Measurements from ENCODE around the gene ZNF829. TPM values are rescaled to one million over a fixed set of nuclear protein-coding genes. Genes with fewer than 3 reads are reported as not detected.

The ZNF829 gene
- total RNA-seq, 2 donors from 2014 or later = 1.9 to 6.2 TPM

- H3K4me3 ChIP-seq (ENCODE audit: low read length) = no peak overlapping the region
- no peak overlapping the region for H3K9ac ChIP-seq (ENCODE audit: extremely low read depth, low read length, poor library complexity, severe bottlenecking)
- Mint-ChIP-seq H3K9me3 (peaks cover 28% of the 10 kb centered on the region), H3K4me1 (peaks cover 9% of the 10 kb centered on the region), H3K27ac (no peak overlapping the region), H3K36me3 (ENCODE audit: low read depth) (peaks cover 49% of the 10 kb centered on the region), H3K27me3 (ENCODE audit: insufficient read depth) (no peaks in the 10 kb centered on the region), H3K4me3 (no peak overlapping the region)
- no peak overlapping the region for H3K27ac ChIP-seq (ENCODE audit: low read depth, low read length)
- WGBS, 2 experiments (ENCODE audit: insufficient coverage in 1 of 2, insufficient read length in 1 of 2) = 94% methylated on average over 7 to 9 of the region's 9 CpGs
- DNase-seq = no peak
- H3K9me3 ChIP-seq (ENCODE audit: control insufficient read depth, low read length) = peaks cover 47% of the 10 kb centered on the region
- TF ChIP-seq CTCF (conservative IDR thresholded peaks at IDR 0.05) = no peak
- H3K27me3 ChIP-seq (ENCODE audit: control insufficient read depth, insufficient read depth, low read length, poor library complexity, severe bottlenecking) = no peaks in the 10 kb centered on the region
- peaks cover 21% of the 10 kb centered on the region for H3K36me3 ChIP-seq (ENCODE audit: control insufficient read depth, insufficient read depth, low read length)
- no peaks in the 10 kb centered on the region for H3K4me1 ChIP-seq (ENCODE audit: control insufficient read depth, insufficient read depth, low read length)
Measured at GRCh38 chr19:36918090-36918489, 2.0 kb upstream of the ZNF829 start.

- peak overlapping the region; percentile 82 for H3K4me3 Mint-ChIP-seq
- no peak for TF ChIP-seq CTCF (conservative IDR thresholded peaks at IDR 0.05)
- Histone ChIP-seq H3K9me3 (ENCODE audit: control insufficient read depth, low read length) (peaks cover 52% of the 10 kb centered on the region), H3K4me1 (ENCODE audit: control insufficient read depth, insufficient read depth, low read length) (no peaks in the 10 kb centered on the region), H3K36me3 (ENCODE audit: control insufficient read depth, insufficient read depth, low read length) (peaks cover 25% of the 10 kb centered on the region), H3K4me3 (ENCODE audit: low read length) (peak overlapping the region; percentile 99), H3K27ac (ENCODE audit: low read depth, low read length) (no peak overlapping the region), H3K9ac (ENCODE audit: extremely low read depth, low read length, poor library complexity, severe bottlenecking) (peak overlapping the region; percentile 68), H3K27me3 (ENCODE audit: control insufficient read depth, insufficient read depth, low read length, poor library complexity, severe bottlenecking) (no peaks in the 10 kb centered on the region)
- H3K27me3 Mint-ChIP-seq (ENCODE audit: insufficient read depth) = no peaks in the 10 kb centered on the region
- H3K36me3 Mint-ChIP-seq (ENCODE audit: low read depth) = peaks cover 47% of the 10 kb centered on the region
- DNase-seq = peak; percentile 39
- H3K27ac Mint-ChIP-seq = peak overlapping the region; percentile 75
- 90 to 98% methylated on average over 5 to 7 of the region's 7 CpGs for WGBS, 2 experiments (ENCODE audit: insufficient coverage in 1 of 2, insufficient read length in 1 of 2)
- H3K4me1 Mint-ChIP-seq = peaks cover 9% of the 10 kb centered on the region
- peaks cover 22% of the 10 kb centered on the region for H3K9me3 Mint-ChIP-seq
Measured at GRCh38 chr19:36916991-36917390, 900 bp upstream of the ZNF829 start.

GRCh38 chr19:36898422-36898821 is 17.7 kb downstream of the ZNF829 start:
- H3K4me3 Mint-ChIP-seq = no peak overlapping the region
- H3K27ac Mint-ChIP-seq = no peak overlapping the region
- no peaks in the 10 kb centered on the region for H3K4me1 Mint-ChIP-seq
- peaks cover 91% of the 10 kb centered on the region for H3K9me3 Mint-ChIP-seq
- peaks cover 2% of the 10 kb centered on the region for H3K27me3 Mint-ChIP-seq (ENCODE audit: insufficient read depth)
- TF ChIP-seq CTCF (conservative IDR thresholded peaks at IDR 0.05) = no peak
- peaks cover 61% of the 10 kb centered on the region for H3K36me3 ChIP-seq (ENCODE audit: control insufficient read depth, insufficient read depth, low read length)
- no peak for DNase-seq
- H3K9ac ChIP-seq (ENCODE audit: extremely low read depth, low read length, poor library complexity, severe bottlenecking) = no peak overlapping the region
- H3K9me3 ChIP-seq (ENCODE audit: control insufficient read depth, low read length) = peaks cover 89% of the 10 kb centered on the region
- no peak overlapping the region for H3K27ac ChIP-seq (ENCODE audit: low read depth, low read length)
- 94% methylated on average over 2 to 4 of the region's 4 CpGs for WGBS, 2 experiments (ENCODE audit: insufficient coverage in 1 of 2, insufficient read length in 1 of 2)
- H3K36me3 Mint-ChIP-seq (ENCODE audit: low read depth) = peaks cover 93% of the 10 kb centered on the region
- H3K4me1 ChIP-seq (ENCODE audit: control insufficient read depth, insufficient read depth, low read length) = no peaks in the 10 kb centered on the region
- no peaks in the 10 kb centered on the region for H3K27me3 ChIP-seq (ENCODE audit: control insufficient read depth, insufficient read depth, low read length, poor library complexity, severe bottlenecking)
- peak overlapping the region; percentile 40 for H3K4me3 ChIP-seq (ENCODE audit: low read length)
